Measurements from ENCODE around the gene GRIN2D. TPM values are rescaled to one million over a fixed set of nuclear protein-coding genes. Genes with fewer than 3 reads are reported as not detected.
"Not testable (repeated sequence)": the region's sequence is repeated elsewhere in the genome, so short reads cannot be mapped to it uniquely, and the experiment has no call there.

The GRIN2D gene
- total RNA-seq, 2 donors from 2014 or later = 0.73 to 1.8 TPM

DNA sequence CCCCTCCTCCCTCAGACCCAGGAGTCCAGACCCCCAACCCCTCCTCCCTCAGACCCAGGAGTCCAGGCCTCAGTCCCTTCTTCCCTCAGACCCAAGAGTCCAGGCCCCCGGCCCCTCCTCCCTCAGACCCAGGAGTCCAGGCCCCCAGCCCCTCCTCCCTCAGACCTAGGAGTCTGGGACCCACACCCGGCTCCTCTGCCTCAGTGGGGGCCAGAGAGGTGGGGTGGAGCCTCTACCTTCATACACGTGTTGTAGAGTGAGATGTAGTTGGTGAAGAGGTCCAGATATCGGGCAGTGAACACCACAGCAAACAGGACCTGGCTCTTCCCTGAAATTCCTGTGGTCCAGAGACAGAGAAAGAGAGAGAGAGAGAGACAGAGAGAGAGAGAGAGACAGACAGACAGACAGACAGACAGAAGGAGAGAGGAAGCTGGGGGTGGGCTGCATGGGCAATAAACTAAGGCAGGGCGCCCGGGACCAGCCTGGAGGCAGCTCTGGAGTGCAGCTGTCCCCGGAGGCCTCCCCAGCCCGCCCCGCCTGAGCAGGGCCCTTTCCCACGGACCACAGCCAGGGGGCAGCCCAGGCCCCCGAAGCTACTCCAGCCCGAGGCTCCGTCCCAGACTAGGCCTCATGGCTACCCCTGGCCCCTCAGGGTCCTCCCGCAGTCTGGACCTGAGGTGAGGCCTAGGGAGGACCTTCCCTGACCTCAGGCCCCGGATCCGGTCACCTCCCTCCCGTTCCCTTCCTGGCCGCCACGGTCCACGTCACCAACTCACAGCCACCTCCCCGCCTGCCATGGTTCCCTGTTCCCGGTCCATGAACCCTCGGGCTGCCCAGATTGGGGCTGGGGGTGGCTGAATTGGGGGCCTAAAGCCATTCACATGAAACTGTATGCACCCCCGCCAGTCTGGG lies 3.0 kb upstream of the GRIN2D start:
- no peaks in the 10 kb centered on the region for H3K4me1 ChIP-seq (replicated peaks)
- no peaks in the 10 kb centered on the region for H3K27me3 ChIP-seq (replicated peaks; ENCODE audit: insufficient read depth)
- no peaks in the 10 kb centered on the region for H3K9me3 ChIP-seq
- no peak for TF ChIP-seq POLR2A (IDR thresholded peaks at IDR 0.05)
- TF ChIP-seq, protein P1, sequence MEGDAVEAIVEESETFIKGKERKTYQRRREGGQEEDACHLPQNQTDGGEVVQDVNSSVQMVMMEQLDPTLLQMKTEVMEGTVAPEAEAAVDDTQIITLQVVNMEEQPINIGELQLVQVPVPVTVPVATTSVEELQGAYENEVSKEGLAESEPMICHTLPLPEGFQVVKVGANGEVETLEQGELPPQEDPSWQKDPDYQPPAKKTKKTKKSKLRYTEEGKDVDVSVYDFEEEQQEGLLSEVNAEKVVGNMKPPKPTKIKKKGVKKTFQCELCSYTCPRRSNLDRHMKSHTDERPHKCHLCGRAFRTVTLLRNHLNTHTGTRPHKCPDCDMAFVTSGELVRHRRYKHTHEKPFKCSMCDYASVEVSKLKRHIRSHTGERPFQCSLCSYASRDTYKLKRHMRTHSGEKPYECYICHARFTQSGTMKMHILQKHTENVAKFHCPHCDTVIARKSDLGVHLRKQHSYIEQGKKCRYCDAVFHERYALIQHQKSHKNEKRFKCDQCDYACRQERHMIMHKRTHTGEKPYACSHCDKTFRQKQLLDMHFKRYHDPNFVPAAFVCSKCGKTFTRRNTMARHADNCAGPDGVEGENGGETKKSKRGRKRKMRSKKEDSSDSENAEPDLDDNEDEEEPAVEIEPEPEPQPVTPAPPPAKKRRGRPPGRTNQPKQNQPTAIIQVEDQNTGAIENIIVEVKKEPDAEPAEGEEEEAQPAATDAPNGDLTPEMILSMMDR (IDR thresholded peaks at IDR 0.05) = peak; percentile 42 to 91 (median 79)
- TF ChIP-seq POLR2AphosphoS5 (IDR thresholded peaks at IDR 0.05) = peak; percentile 43
- intact Hi-C loops (cut with DNase I) = loop anchor here (2.0 kb wide), 1 partner anchor 70 kb away; a partner anchor contains a TSS
- WGBS = under 1% methylated on average over 22 of the region's 24 CpGs
- peak overlapping the region; percentile 87 to 91 for H3K27ac ChIP-seq
- DNase-seq (ENCODE audit: low spot score) = peak; percentile 52
- peak overlapping the region; percentile 81 to 89 for H3K4me3 ChIP-seq
- H3K36me3 ChIP-seq = peaks cover 0 to 3% of the 10 kb centered on the region in 2 donors

DNA sequence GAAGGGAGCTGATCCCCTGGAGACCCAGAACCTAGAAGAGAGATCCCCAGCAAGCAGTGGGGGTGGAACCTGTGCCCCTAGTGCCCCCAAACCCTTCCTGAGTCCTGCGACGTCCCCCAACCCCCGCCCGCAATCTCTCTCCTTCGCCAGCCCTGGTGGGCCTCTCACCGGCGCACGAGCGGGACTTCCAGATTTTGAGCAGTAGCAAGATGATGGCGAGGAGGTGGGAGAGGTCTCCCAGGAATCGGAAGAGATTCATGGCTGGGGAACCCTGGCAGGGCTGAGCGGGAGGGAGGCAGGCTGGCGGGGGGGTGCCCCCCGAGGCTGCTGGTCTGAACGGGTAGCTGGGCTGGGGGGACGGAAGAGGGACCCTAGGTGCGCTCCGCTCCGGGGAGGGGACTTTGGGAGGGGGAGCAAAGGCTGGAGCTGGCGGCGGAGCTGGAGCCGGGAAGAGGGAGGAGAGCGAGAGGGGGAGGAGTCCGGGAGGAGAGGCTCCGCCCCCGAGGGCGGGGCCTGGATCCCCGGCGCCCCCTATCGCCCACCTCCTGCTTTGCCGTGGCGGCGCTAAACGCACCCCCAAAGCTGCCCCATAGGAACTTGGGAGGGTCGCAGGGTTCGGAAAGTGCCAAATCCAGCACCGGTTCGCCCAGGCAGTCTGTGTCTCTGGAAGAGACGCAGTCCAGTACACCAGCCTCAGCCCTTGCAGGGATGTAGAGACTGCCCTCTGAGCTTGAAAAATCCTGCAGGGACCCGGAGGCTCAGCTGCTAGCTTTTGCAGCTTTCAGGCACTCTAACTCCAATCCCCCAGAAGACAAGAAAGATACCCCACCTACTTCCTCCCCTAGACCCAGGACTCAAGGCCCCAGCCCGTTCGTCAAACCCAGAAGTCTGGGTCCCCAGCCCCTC lies 2.1 kb upstream of the GRIN2D start, which contains the start of gene KDELR1:
KDELR1 (minus strand) TSS at position 452 of the 906 bp plus-strand sequence; CDS start at position 259, 193 bp downstream.
- DNase-seq (ENCODE audit: low spot score) = peak; percentile 77
- intact Hi-C loops (cut with DNase I) = loop anchor here (2.0 kb wide), 1 partner anchor 71 kb away; a partner anchor contains a TSS
- H3K4me3 ChIP-seq = peak within 1 kb of the TSS; percentile 81 to 89
- peak within 1 kb of the TSS; percentile 87 to 91 for H3K27ac ChIP-seq
- TF ChIP-seq POLR2AphosphoS5 (IDR thresholded peaks at IDR 0.05) (peak; percentile 75), POLR2A (IDR thresholded peaks at IDR 0.05) (peak; percentile 83)
- TF ChIP-seq, protein P1 (IDR thresholded peaks at IDR 0.05) = peak; percentile 79 to 93 (median 86)
- peaks cover 0 to 3% of the 10 kb centered on the region in 2 donors for H3K36me3 ChIP-seq
- H3K9me3 ChIP-seq = no peaks in the 10 kb centered on the region
- no peaks in the 10 kb centered on the region for H3K4me1 ChIP-seq (replicated peaks)
- WGBS = 5% methylated on average over 41 of the region's 42 CpGs
- peaks cover 2% of the 10 kb centered on the region for H3K27me3 ChIP-seq (replicated peaks; ENCODE audit: insufficient read depth)

DNA sequence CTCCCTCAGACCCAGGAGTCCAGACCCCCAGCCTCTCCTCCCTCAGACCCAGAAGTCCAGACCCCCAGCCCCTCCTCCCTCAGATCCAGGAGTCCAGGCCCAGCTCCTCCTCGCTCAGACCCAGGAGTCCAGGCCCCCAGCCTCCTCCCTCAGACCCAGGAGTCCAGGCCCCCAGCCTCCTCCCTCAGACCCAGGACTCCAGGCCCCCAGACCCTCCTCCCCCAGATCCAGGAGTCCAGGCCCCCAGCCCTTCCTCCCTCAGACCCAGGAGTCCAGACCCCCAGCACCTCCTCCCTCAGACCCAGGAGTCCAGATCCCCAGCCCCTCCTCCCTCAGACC lies 1.5 kb upstream of the GRIN2D start:
- DNase-seq (ENCODE audit: low spot score); H3K4me1 ChIP-seq (replicated peaks); H3K4me3 ChIP-seq; H3K27ac ChIP-seq; H3K27me3 ChIP-seq (replicated peaks; ENCODE audit: insufficient read depth); intact Hi-C loops (cut with DNase I); H3K9me3 ChIP-seq; H3K36me3 ChIP-seq: not testable (repeated sequence)
- 82% methylated on average over 1 of the region's 1 CpG for WGBS

DNA sequence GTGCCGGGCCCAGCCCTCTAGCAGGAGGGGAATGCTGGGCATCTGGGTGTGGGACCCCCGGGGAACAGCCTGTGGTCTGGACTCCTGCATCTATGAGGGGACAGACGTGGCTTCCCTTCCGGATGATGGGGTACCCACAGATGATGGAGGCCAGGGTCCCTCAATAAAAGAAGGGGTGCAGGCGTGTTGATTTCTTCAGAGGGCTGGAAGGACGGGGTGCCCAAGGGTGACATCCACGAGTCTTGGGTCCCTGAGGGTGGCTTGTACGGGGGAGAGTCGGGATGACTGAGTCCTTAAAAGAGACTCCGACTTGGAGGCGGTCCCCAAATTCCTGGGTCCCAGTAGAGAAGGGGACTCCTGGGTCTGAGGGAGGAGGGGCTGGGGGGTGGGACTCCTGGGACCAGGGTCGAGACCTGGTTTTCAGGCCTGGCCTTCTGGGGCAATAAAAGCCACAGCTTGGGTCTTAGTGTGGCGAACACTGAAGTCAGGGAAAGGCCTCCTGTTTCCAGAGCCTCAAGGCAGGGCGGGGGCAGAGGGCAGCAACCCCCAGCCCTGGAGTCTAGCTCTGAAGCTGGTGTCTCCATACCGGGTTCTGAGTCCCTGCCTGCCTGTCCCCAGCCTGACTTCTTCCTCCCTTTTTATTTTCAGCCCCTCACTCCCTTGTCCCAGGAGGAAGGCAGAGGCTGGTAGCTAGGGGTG lies 459 bp upstream of the GRIN2D start:
- WGBS = 89% methylated on average over 15 of the region's 15 CpGs
- Histone ChIP-seq H3K27ac (no peak overlapping the region), H3K36me3 (no peaks in the 10 kb centered on the region), H3K4me1 (replicated peaks) (no peaks in the 10 kb centered on the region), H3K9me3 (no peaks in the 10 kb centered on the region), H3K27me3 (replicated peaks; ENCODE audit: insufficient read depth) (peaks cover 2% of the 10 kb centered on the region), H3K4me3 (no peak overlapping the region)
- intact Hi-C loops (cut with DNase I) = no loop called here
- TF ChIP-seq POLR2A (IDR thresholded peaks at IDR 0.05) (no peak), POLR2AphosphoS5 (IDR thresholded peaks at IDR 0.05) (no peak)
- TF ChIP-seq, protein P1 (IDR thresholded peaks at IDR 0.05) = no peak
- no peak for DNase-seq (ENCODE audit: low spot score)
